Measurements from ENCODE around the gene EVA1A. TPM values are rescaled to one million over a fixed set of nuclear protein-coding genes. Genes with fewer than 3 reads are reported as not detected.

Gene EVA1A
- total and polyA plus RNA-seq, 3 donors from 2014 or later: 5.2 to 13.8 (median 10.3) TPM

DNA sequence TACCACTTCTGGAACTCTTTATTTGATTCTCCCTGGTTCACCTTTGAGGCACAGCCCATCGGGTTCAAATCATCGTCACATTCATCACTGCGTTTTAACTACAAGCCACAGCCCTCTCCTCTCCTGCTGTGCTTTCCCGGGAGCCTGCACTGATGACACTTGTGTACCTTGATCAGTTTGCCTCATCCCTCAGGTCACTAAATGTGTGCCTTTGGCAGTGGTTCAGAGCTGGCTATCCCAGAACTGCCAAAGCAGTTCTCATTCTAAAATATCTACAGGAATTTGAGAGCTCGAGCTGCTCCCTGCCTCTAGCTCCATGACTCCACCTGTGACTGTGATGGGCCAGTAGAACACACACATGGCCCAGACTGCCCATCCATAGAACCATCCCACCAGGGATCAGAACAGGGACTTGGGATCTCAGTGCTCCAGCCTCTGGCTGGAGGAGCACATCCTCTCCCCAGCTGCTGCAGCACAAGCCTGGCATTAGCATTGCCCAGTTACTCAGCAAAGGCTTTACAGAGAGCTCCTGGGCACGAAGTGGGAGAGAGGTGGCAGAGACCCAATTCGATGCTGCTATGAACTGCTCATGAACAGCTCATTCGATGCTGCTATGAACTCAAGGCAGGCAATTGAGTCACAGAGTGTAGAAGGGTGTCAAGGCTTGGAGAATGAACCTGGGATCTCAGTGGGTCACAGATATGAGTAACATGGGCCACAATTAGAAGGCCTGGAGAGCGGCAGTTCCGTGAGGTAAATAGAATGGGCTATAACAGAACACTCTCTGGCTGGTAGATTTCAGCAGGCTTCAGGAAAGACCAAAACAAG lies 41.9 kb downstream of the EVA1A start:
- DNase-seq: no peak
- H3K4me3 ChIP-seq: no peak overlapping the region
- intact Hi-C loops (cut with DNase I; ENCODE audit: low total_unique reads): no loop called here
- H3K9me3 ChIP-seq: no peaks in the 10 kb centered on the region
- TF ChIP-seq POLR2A (IDR thresholded peaks at IDR 0.05): no peak
- TF ChIP-seq, protein P1, sequence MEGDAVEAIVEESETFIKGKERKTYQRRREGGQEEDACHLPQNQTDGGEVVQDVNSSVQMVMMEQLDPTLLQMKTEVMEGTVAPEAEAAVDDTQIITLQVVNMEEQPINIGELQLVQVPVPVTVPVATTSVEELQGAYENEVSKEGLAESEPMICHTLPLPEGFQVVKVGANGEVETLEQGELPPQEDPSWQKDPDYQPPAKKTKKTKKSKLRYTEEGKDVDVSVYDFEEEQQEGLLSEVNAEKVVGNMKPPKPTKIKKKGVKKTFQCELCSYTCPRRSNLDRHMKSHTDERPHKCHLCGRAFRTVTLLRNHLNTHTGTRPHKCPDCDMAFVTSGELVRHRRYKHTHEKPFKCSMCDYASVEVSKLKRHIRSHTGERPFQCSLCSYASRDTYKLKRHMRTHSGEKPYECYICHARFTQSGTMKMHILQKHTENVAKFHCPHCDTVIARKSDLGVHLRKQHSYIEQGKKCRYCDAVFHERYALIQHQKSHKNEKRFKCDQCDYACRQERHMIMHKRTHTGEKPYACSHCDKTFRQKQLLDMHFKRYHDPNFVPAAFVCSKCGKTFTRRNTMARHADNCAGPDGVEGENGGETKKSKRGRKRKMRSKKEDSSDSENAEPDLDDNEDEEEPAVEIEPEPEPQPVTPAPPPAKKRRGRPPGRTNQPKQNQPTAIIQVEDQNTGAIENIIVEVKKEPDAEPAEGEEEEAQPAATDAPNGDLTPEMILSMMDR (IDR thresholded peaks at IDR 0.05): no peak
- no peaks in the 10 kb centered on the region for H3K4me1 ChIP-seq
- 93 to 95% methylated on average over 9 to 10 of the region's 10 CpGs for WGBS, 2 donors
- H3K27ac ChIP-seq: no peak overlapping the region
- H3K36me3 ChIP-seq (ENCODE audit: low read depth, missing control alignments): no peaks in the 10 kb centered on the region
- H3K27me3 ChIP-seq: no peaks in the 10 kb centered on the region

DNA sequence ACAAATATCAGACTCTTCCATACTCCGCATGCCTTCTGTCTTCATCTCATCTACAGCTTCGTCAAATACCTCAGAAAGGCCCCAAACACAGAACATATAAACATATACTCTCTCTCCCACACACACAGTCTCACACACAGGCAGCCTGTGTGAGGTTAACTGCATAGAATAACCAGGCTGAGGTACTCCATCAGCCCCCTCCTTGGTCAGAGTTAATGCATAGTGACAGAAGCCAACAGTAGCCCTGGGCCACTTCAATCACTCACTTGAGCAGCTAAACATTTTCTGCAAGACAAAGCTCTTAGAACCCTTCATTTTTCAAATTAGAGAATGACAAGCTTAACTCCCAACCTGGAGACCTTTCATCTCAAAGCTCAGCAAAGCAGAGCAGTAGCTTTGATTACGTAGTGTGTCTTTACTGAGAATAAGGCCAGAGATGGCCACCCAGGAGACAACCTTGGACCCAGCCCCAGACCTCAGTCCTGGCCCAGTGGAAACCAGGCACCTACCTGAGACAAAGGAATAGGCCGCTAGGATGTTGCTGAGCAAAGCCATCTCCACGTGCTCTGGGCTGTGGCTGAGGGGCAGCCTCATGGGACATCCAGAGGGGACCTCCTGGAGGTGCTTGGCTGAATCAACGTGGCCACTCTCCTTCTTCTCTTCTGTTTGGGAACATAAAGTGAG lies 43.0 kb downstream of the EVA1A start:
- no peaks in the 10 kb centered on the region for H3K27me3 ChIP-seq
- no peaks in the 10 kb centered on the region for H3K36me3 ChIP-seq (ENCODE audit: low read depth, missing control alignments)

DNA sequence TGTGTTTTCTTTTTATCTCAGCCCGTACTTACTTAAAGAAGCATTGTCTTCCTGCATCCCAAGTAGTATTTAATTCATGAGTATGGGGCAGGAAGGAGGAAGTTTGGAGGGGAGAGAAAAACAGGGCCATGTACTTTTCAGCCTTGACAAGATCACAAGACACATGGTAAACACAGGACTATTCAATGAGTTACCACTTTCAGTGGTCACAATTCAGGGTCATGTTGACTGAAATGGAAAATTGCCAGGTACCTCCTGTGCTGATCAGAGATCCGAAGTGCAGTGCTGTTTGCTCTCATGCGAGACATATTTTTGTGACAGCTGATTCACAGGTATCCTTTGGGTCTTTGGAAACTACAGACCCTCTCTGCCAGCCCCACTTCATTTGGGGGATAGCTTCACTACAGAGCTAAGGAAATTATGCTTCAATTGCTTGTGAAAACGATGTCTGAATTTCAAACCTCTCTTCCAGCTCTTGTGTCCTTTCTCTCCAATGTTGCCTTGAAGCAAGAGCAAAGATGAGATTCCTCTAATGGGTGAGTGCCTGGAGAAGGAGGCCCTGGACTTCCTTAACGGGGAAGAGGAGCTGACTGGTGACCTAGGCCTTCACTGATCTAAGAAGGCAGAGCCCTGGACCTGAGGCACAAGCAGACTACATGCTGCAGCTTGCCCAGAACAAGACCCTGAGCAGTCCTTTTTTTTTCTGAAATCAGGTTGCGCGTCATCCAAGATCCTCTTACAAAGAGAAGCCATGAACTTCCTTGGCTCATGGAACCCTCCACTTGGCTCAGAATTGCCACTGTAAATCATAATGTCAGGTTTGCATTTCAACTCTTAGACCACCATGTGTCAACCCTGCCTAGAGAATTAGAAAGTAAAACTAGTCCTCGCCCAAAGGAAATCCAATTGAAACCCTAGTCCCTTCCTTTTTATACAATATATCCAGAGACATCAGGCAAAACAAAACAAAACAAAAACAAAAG lies 44.1 kb downstream of the EVA1A start:
- 59 to 66% methylated on average over 8 of the region's 8 CpGs for WGBS, 2 donors
- no peak for DNase-seq
- TF ChIP-seq, protein P1 (IDR thresholded peaks at IDR 0.05): no peak
- no peak for TF ChIP-seq POLR2A (IDR thresholded peaks at IDR 0.05)
- no peaks in the 10 kb centered on the region for H3K9me3 ChIP-seq
- intact Hi-C loops (cut with DNase I; ENCODE audit: low total_unique reads): no loop called here
- no peaks in the 10 kb centered on the region for H3K36me3 ChIP-seq (ENCODE audit: low read depth, missing control alignments)
- H3K27ac ChIP-seq: no peak overlapping the region
- H3K4me1 ChIP-seq: no peaks in the 10 kb centered on the region
- H3K27me3 ChIP-seq: no peaks in the 10 kb centered on the region
- no peak overlapping the region for H3K4me3 ChIP-seq

More for the DNA sequence above, 43.0 kb downstream of the EVA1A start:
- WGBS, 2 donors: 87 to 92% methylated on average over 4 to 6 of the region's 6 CpGs
- no peak for DNase-seq
- intact Hi-C loops (cut with DNase I; ENCODE audit: low total_unique reads): no loop called here
- Histone ChIP-seq H3K27ac (no peak overlapping the region), H3K4me1 (no peaks in the 10 kb centered on the region), H3K9me3 (no peaks in the 10 kb centered on the region), H3K4me3 (no peak overlapping the region)
- TF ChIP-seq, protein P1 (IDR thresholded peaks at IDR 0.05): no peak
- no peak for TF ChIP-seq POLR2A (IDR thresholded peaks at IDR 0.05)

DNA sequence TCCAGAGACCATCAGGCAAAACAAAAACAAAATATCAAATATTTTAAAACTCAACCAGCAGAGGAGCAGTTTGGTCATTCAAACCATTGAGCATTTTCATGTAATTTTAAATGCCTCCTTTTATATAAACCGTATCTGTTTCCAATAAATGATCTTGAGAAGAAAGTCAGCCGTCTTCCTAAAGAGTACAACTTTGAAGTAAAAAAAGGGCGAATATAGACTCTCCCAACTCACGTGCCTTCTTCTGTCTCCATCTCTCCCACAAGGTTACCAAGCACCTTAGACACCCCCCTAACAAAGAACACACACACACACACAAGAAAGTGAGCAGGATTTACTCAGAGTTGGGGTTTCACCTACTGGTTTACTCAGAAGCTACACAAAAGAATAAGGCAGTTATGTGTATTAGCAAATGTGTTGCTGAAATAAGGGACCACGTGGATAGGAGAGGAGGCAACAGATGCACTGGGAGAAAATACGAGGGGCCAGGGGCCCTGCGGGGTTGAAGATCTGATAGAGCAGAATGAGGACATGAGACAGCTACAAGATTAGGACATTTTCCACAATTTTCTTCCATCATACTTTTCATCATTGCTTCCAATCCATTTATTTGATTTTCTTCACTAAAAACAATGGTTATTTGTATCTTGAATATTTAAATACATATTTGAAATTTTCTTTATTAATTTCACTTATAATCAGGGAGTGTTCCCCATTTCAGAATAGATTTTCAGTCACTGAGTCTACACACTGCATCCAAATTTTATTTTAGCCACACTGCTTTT lies 45.0 kb downstream of the EVA1A start:
- H3K27me3 ChIP-seq: no peaks in the 10 kb centered on the region
- intact Hi-C loops (cut with DNase I; ENCODE audit: low total_unique reads): no loop called here
- no peaks in the 10 kb centered on the region for H3K4me1 ChIP-seq
- TF ChIP-seq POLR2A (IDR thresholded peaks at IDR 0.05): no peak
- TF ChIP-seq, protein P1 (IDR thresholded peaks at IDR 0.05): no peak
- DNase-seq: no peak
- 89 to 90% methylated on average over 7 of the region's 7 CpGs for WGBS, 2 donors
- no peaks in the 10 kb centered on the region for H3K9me3 ChIP-seq
- H3K36me3 ChIP-seq (ENCODE audit: low read depth, missing control alignments): no peaks in the 10 kb centered on the region
- no peak overlapping the region for H3K27ac ChIP-seq
- no peak overlapping the region for H3K4me3 ChIP-seq

Measured in testis (tissue), 3 donors.